ENCODE measurements around the gene IQCE.
A peak's percentile ranks its signal among the peaks of the same experiment; 100 is the strongest.

Gene IQCE

GRCh38 chr7:2621061-2621828 is 62.5 kb downstream of the IQCE start:
- DNase-seq = no peak

- no peak for DNase-seq
Observed at GRCh38 chr7:2621948-2622640, 63.3 kb downstream of the IQCE start.

GRCh38 chr7:2622869-2623697 is 64.3 kb downstream of the IQCE start:
- no peak for DNase-seq

GRCh38 chr7:2623698-2624014 is 64.9 kb downstream of the IQCE start:
- DNase-seq = no peak

GRCh38 chr7:2624293-2624886 is 65.6 kb downstream of the IQCE start:
- DNase-seq = no peak

GRCh38 chr7:2626498-2627117 is 67.8 kb downstream of the IQCE start:
- peak; percentile 86 for DNase-seq

GRCh38 chr7:2627258-2628129 is 68.7 kb downstream of the IQCE start:
- DNase-seq = no peak

GRCh38 chr7:2628130-2628482 is 69.3 kb downstream of the IQCE start:
- no peak for DNase-seq

- no peak for DNase-seq
Observed at GRCh38 chr7:2628891-2629290, 70.1 kb downstream of the IQCE start.

- peak; percentile 60 for DNase-seq
Observed at GRCh38 chr7:2629746-2630681, 71.2 kb downstream of the IQCE start.

GRCh38 chr7:2631946-2632732 is 73.4 kb downstream of the IQCE start, which contains the start of gene TTYH3:
Gene TTYH3, plus strand, starts transcription at chr7:2631986. Its CDS starts 170 bp downstream, at chr7:2632156.
- no peak for DNase-seq

- DNase-seq = peak; percentile 95
Observed at GRCh38 chr7:2632733-2633537, 74.2 kb downstream of the IQCE start.

- peak; percentile 100 for DNase-seq
Observed at GRCh38 chr7:2633538-2634266, 74.9 kb downstream of the IQCE start.

GRCh38 chr7:2634267-2635145 is 75.7 kb downstream of the IQCE start:
- no peak for DNase-seq

GRCh38 chr7:2635148-2635668 is 76.4 kb downstream of the IQCE start:
- no peak for DNase-seq

GRCh38 chr7:2635810-2636701 is 77.3 kb downstream of the IQCE start:
- no peak for DNase-seq
